A673 (cell line): ENCODE measurements around the gene C10orf95. TPM values are rescaled to one million over a fixed set of nuclear protein-coding genes. Genes with fewer than 3 reads are reported as not detected.

Experiments used
- BruUV-seq: library from RNA; stranded (reverse); fragments of 400-500 nt; replicated peaks from 2 replicates; lab custom pipeline; 2021; lab: Mats Ljungman, UMichigan
- CTCF ChIA-PET: fragments of 300-600 bp; sonication (Branson Sonifier 250); formaldehyde crosslinking; loops from one replicate; lab custom pipeline; 2022; ENCODE audit warnings: antibody characterized with exemption; lab: Charles Lee
- POLR2A ChIA-PET: fragments of 300-600 bp; sonication (Branson Sonifier 250); formaldehyde crosslinking; loops from one replicate; lab custom pipeline; 2022; ENCODE audit warnings: antibody characterized with exemption; ENCODE audit not compliant: low non-redundant PET; lab: Charles Lee
- DNase-seq: peaks from one replicate; pipeline ENCODE4 v3.0.0-alpha.2; 2015; ENCODE audit warnings: low spot score
- H3K27ac ChIP-seq: fragments of 200-600 bp; sonication (generic); 2 replicates; pipeline ENCODE4 v1.5.1; 2016; ENCODE audit warnings: mixed run types, low read depth, mild to moderate bottlenecking, mixed read lengths, antibody characterized with exemption, low read length; ENCODE audit not compliant: poor library complexity, severe bottlenecking
- H3K27me3 ChIP-seq: fragments of 200-600 bp; sonication (generic); replicated peaks from 2 replicates; pipeline ENCODE4 v1.6.1; 2017; ENCODE audit warnings: mixed run types, low read depth, mild to moderate bottlenecking, mixed read lengths, antibody characterized with exemption, low read length; ENCODE audit not compliant: insufficient read depth, poor library complexity
- H3K36me3 ChIP-seq: fragments of 200-600 bp; sonication (generic); 2 replicates; pipeline ENCODE4 v1.6.1; 2016; ENCODE audit warnings: mixed run types, mild to moderate bottlenecking, mixed read lengths, antibody characterized with exemption, low read length; ENCODE audit not compliant: insufficient read depth, poor library complexity, severe bottlenecking
- H3K4me1 ChIP-seq: fragments of 200-600 bp; sonication (generic); 2 replicates; pipeline ENCODE4 v1.6.1; 2017; ENCODE audit warnings: mixed run types, mild to moderate bottlenecking, mixed read lengths, antibody characterized with exemption, low read length; ENCODE audit not compliant: insufficient read depth, poor library complexity, severe bottlenecking
- H3K4me3 ChIP-seq: fragments of 200-600 bp; sonication (generic); 2 replicates; pipeline ENCODE4 v1.5.1; 2016; ENCODE audit warnings: low read depth, mixed run types, mild to moderate bottlenecking, mixed read lengths, low read length; ENCODE audit not compliant: poor library complexity, severe bottlenecking
- H3K9me3 ChIP-seq: fragments of 200-600 bp; sonication (generic); 2 replicates; pipeline ENCODE4 v1.6.1; 2016; ENCODE audit warnings: mixed run types, low read depth, mild to moderate bottlenecking, mixed read lengths, antibody characterized with exemption, low read length; ENCODE audit not compliant: poor library complexity, severe bottlenecking
- EZH2 ChIP-seq: fragments of 200-600 bp; sonication (generic); IDR thresholded peaks from 2 replicates; pipeline ENCODE4 v1.6.1; 2017; ENCODE audit warnings: borderline replicate concordance, low read depth, mild to moderate bottlenecking, mixed read lengths, antibody characterized with exemption, low read length; ENCODE audit not compliant: poor library complexity, severe bottlenecking
- intact Hi-C: fragments of 100-400 bp; cut with micrococcal nuclease; formaldehyde crosslinking; loops from one replicate; pipeline ENCODE4 v1.10.0; 2022; ENCODE audit not compliant: unreplicated experiment
- total RNA-seq: library from RNA; stranded (reverse); gene quantifications from 2 replicates; pipeline ENCODE4 v1.2.3, GENCODE V29; 2021
- TF ChIP-seq, protein P1 (sequence below): fragments of 300-800, 200-600 bp; sonication (generic); conservative IDR thresholded peaks from 2 replicates; pipeline ENCODE4 v1.5.1; 2017; ENCODE audit warnings: low read depth, mild to moderate bottlenecking, antibody characterized with exemption, low read length, moderate library complexity, mixed read lengths

C10orf95 gene
- total RNA-seq, 1 experiment from 2014 or later, result not detected

DNA sequence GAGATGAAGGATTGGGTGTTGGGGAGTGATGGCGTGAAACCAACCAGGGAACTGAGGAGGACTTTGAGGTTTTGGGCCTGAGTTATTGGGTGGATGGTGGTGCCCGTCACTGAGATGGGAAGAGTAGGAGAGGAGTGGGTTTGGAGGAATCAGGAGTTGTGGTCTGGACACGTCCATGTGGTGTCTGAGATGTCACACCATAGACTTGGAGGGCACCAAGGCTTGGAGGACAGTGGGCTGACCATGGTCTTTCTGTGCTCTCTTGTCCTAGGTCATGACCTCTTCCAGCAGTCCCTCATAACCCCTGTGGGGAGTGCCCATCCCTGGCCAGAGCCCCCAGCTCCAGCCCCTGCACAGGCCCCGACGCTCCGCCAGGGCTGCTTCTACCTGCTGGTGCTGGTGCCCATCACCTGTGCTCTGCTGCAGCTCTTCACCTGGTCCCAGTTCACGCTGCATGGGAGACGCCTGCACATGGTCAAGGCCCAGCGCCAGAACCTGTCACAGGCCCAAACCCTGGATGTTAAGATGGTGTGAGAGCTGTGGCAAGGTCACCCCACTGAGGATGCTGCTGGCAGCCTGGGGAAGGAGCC, 24.2 kb upstream of the C10orf95 start:
- TF ChIP-seq, protein P1, sequence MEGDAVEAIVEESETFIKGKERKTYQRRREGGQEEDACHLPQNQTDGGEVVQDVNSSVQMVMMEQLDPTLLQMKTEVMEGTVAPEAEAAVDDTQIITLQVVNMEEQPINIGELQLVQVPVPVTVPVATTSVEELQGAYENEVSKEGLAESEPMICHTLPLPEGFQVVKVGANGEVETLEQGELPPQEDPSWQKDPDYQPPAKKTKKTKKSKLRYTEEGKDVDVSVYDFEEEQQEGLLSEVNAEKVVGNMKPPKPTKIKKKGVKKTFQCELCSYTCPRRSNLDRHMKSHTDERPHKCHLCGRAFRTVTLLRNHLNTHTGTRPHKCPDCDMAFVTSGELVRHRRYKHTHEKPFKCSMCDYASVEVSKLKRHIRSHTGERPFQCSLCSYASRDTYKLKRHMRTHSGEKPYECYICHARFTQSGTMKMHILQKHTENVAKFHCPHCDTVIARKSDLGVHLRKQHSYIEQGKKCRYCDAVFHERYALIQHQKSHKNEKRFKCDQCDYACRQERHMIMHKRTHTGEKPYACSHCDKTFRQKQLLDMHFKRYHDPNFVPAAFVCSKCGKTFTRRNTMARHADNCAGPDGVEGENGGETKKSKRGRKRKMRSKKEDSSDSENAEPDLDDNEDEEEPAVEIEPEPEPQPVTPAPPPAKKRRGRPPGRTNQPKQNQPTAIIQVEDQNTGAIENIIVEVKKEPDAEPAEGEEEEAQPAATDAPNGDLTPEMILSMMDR, result no peak
- no peak for TF ChIP-seq EZH2
- Histone ChIP-seq H3K4me3 (no peak overlapping the region), H3K36me3 (peaks cover 25% of the 10 kb centered on the region), H3K4me1 (no peaks in the 10 kb centered on the region), H3K27me3 (no peaks in the 10 kb centered on the region), H3K9me3 (no peaks in the 10 kb centered on the region), H3K27ac (no peak overlapping the region)
- CTCF ChIA-PET, result interaction anchor here (0.6 to 0.7 kb wide), 2 partner anchors 12 to 32 kb away, joined by 4 to 8 read pairs; no protein-coding TSS in a partner anchor
- POLR2A ChIA-PET, result no interaction called here
- intact Hi-C loops, result no loop called here
- no peak for DNase-seq
- no TSS peak for BruUV-seq

DNA sequence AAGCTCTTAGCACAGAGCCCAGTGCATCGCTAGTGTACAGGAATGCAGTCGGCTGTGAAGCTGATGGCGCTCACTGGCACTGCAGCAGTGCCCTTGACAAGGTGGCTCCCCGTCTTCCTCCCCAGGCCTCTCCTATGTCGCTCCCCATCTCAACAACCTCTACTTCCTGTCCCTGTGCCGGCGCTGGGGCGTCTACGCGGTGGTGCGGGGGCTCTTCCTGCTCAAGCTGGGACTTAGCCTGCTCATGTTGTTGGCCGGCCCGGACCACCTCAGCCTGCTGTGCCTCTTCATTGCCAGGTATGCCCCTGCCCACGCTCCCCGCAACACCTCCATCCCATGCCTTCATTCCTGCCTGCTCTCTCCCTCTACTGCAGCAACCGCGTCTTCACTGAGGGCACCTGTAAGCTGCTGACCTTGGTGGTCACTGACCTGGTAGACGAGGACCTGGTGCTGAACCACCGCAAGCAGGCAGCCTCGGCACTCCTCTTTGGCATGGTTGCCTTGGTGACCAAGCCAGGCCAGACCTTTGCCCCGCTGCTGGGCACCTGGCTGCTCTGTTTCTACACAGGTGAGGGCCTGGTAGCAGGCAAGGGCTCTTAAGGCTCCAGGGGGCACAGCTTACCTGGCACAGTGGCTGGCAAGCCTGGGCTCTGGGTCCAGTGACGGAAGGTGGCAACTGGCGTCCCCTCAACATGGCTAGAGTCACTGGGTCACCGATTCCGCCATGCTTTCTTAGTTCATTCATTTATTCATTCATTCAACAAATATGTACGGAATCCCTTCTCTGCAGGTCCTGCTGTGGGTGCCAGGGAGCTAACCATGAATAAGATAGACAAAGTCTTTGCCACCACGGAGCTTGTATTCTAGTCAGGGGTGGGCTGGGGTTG, 22.3 kb upstream of the C10orf95 start:
- intact Hi-C loops, result no loop called here
- Histone ChIP-seq H3K9me3 (no peaks in the 10 kb centered on the region), H3K36me3 (peaks cover 9% of the 10 kb centered on the region), H3K27me3 (no peaks in the 10 kb centered on the region), H3K27ac (no peak overlapping the region), H3K4me1 (no peaks in the 10 kb centered on the region), H3K4me3 (no peak overlapping the region)
- no TSS peak for BruUV-seq
- CTCF ChIA-PET, result no interaction called here
- POLR2A ChIA-PET, result no interaction called here
- no peak for DNase-seq
- TF ChIP-seq, protein P1, result no peak
- no peak for TF ChIP-seq EZH2

DNA sequence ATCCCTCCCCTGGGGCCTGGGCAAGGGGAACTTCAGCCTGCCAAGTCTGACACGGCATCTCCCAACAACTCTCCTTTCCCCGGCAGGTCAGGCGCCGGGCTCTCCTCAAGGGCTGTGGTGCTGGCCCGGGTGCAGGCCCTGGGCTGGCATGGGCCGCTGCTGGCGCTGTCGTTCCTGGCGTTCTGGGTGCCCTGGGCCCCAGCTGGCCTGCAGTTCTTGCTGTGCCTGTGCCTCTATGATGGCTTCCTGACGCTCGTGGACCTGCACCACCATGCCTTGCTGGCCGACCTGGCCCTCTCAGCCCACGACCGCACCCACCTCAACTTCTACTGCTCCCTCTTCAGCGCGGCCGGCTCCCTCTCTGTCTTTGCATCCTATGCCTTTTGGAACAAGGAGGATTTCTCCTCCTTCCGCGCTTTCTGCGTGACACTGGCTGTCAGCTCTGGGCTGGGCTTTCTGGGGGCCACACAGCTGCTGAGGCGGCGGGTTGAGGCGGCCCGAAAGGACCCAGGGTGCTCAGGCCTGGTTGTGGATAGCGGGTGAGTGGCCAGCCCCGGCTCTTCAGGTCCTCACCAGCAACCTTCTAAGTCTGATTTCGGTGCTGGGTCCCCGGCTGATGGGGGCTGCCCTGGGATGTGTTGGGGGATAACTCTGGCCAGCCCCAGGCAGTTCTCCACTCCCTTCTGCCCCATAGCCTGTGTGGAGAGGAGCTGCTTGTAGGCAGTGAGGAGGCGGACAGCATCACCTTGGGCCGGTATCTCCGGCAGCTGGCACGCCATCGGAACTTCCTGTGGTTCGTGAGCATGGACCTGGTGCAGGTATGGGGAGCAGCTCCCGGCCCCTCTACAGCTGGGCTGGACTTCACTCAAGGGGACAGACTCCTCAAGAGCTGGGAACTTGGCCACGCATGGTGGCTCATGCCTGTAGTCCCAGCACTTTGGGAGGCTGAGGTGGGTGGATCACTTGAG, 19.5 kb upstream of the C10orf95 start:
- ChIA-PET CTCF (interaction anchor here (0.6 kb wide), 1 partner anchor 717 kb away, joined by 8 read pairs; no protein-coding TSS in a partner anchor), POLR2A (no interaction called here)
- Histone ChIP-seq H3K4me1 (no peaks in the 10 kb centered on the region), H3K27ac (no peak overlapping the region), H3K27me3 (no peaks in the 10 kb centered on the region), H3K9me3 (no peaks in the 10 kb centered on the region), H3K36me3 (no peaks in the 10 kb centered on the region), H3K4me3 (no peak overlapping the region)
- TF ChIP-seq, protein P1, result no peak
- no peak for TF ChIP-seq EZH2
- DNase-seq, result no peak
- BruUV-seq, result no TSS peak
- intact Hi-C loops, result no loop called here
